ENCODE measurements around the gene TRERF1. TPM values are rescaled to one million over a fixed set of nuclear protein-coding genes. Genes with fewer than 3 reads are reported as not detected.
"Not testable (repeated sequence)": the region's sequence is repeated elsewhere in the genome, so short reads cannot be mapped to it uniquely, and the experiment has no call there.

TRERF1 gene
- total and polyA plus RNA-seq, 7 donors, result 0.21 to 0.99 (median 0.44) TPM

GRCh38 chr6:42195415-42195814 is 256.3 kb downstream of the TRERF1 start:
- 82 to 90% (median 84%) methylated on average over 4 of the region's 4 CpGs for WGBS, 3 donors
- H3K27ac ChIP-seq, result no peak overlapping the region
- H3K9me3 ChIP-seq, result no peaks in the 10 kb centered on the region
- DNase-seq (no peak), ATAC-seq (no peak)
- H3K4me3 ChIP-seq, result no peak overlapping the region
- H3K27me3 ChIP-seq (ENCODE audit: insufficient read depth in 3 of 3, low read length in 2 of 3), result no peaks in the 10 kb centered on the region
- no peaks in the 10 kb centered on the region for H3K36me3 ChIP-seq (ENCODE audit: insufficient read depth in 1 of 2, low read depth in 1 of 2)
- TF ChIP-seq, protein P1, sequence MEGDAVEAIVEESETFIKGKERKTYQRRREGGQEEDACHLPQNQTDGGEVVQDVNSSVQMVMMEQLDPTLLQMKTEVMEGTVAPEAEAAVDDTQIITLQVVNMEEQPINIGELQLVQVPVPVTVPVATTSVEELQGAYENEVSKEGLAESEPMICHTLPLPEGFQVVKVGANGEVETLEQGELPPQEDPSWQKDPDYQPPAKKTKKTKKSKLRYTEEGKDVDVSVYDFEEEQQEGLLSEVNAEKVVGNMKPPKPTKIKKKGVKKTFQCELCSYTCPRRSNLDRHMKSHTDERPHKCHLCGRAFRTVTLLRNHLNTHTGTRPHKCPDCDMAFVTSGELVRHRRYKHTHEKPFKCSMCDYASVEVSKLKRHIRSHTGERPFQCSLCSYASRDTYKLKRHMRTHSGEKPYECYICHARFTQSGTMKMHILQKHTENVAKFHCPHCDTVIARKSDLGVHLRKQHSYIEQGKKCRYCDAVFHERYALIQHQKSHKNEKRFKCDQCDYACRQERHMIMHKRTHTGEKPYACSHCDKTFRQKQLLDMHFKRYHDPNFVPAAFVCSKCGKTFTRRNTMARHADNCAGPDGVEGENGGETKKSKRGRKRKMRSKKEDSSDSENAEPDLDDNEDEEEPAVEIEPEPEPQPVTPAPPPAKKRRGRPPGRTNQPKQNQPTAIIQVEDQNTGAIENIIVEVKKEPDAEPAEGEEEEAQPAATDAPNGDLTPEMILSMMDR (IDR thresholded peaks at IDR 0.05), result no peak
- no peaks in the 10 kb centered on the region for H3K4me1 ChIP-seq
- intact Hi-C loops (cut with DNase I), result no loop called here

DNA sequence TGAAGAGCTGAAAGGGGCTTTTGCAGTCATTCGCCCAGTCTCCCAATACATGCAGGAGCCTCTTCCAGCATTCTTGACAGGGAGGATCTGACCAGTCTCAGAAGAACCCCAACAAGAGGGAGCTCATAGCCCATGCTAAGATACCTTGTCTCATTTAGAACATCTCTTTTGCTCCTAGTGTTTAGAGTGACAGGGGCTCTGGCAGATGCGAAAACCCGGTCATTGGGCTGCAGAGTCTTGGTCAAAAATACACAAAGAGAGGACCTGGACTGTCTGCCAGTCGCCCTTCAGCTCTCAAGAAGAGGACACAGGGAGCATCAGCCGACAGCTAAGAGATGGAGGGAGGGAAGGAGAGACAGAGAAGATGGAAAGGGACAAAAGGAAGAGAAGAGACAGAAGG is 257.7 kb downstream of the TRERF1 start:
- no peak overlapping the region for H3K27ac ChIP-seq
- no peak overlapping the region for H3K4me3 ChIP-seq
- no peaks in the 10 kb centered on the region for H3K4me1 ChIP-seq
- H3K9me3 ChIP-seq, result no peaks in the 10 kb centered on the region
- DNase-seq, result no peak
- no peaks in the 10 kb centered on the region for H3K36me3 ChIP-seq (ENCODE audit: insufficient read depth in 1 of 2, low read depth in 1 of 2)
- H3K27me3 ChIP-seq (ENCODE audit: insufficient read depth in 3 of 3, low read length in 2 of 3), result no peaks in the 10 kb centered on the region
- ATAC-seq, result no peak
- TF ChIP-seq, protein P1 (IDR thresholded peaks at IDR 0.05), result no peak
- 91 to 95% (median 92%) methylated on average over 5 of the region's 5 CpGs for WGBS, 3 donors
- intact Hi-C loops (cut with DNase I), result no loop called here

DNA sequence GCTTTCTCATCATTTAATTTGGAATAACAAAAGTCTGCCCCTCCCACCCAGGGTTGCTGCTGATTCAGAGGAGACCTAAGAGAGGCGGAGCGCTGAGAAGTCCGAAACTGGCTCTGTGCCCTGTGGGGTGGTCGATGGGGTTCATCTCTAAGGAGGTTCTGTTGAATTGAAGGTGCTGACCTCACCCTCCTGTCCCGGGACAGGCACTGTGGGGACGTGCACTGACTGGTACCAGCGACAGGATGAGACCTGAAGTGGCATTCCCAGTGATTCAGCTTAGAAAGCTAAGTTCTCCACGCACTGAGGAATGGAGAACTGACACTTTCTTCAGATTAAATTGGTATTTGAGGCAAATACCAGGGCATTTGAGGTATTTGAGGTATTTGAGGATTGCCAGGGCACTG is 258.2 kb downstream of the TRERF1 start:
- TF ChIP-seq, protein P1 (IDR thresholded peaks at IDR 0.05), result no peak
- Histone ChIP-seq H3K27me3 (ENCODE audit: insufficient read depth in 3 of 3, low read length in 2 of 3) (no peaks in the 10 kb centered on the region), H3K9me3 (no peaks in the 10 kb centered on the region), H3K27ac (no peak overlapping the region), H3K4me3 (no peak overlapping the region), H3K4me1 (no peaks in the 10 kb centered on the region), H3K36me3 (ENCODE audit: insufficient read depth in 1 of 2, low read depth in 1 of 2) (no peaks in the 10 kb centered on the region)
- intact Hi-C loops (cut with DNase I), result no loop called here
- no peak for DNase-seq
- no peak for ATAC-seq
- WGBS, 3 donors, result 46 to 59% (median 46%) methylated on average over 8 of the region's 8 CpGs

DNA sequence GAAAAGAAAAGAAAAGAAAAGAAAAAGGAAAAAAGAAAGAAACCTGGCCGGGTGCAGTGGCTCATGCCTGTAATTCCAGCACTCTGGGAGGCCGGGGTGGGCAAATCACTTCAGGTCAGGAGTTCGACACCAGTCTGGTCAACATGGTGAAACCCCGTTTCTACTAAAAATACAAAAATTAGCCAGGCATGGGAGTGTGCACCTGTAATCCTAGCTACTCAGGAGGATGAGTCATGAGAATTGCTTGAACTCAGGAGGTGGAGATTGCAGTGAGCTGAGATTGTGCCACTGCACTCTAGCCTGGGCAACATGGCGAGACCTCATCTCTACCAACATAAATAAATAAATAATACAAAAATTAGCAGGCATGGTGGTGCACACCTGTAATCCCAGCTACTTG is 259.3 kb downstream of the TRERF1 start:
- H3K4me3 ChIP-seq; H3K27me3 ChIP-seq (ENCODE audit: insufficient read depth in 3 of 3, low read length in 2 of 3); H3K4me1 ChIP-seq; intact Hi-C loops (cut with DNase I); DNase-seq; H3K36me3 ChIP-seq (ENCODE audit: insufficient read depth in 1 of 2, low read depth in 1 of 2); ATAC-seq; H3K9me3 ChIP-seq; H3K27ac ChIP-seq: not testable (repeated sequence)
- WGBS, 3 donors, result 90 to 95% (median 92%) methylated on average over 5 of the region's 5 CpGs

- Histone ChIP-seq H3K27ac (no peak overlapping the region), H3K27me3 (ENCODE audit: insufficient read depth in 3 of 3, low read length in 2 of 3) (no peaks in the 10 kb centered on the region), H3K36me3 (ENCODE audit: insufficient read depth in 1 of 2, low read depth in 1 of 2) (no peaks in the 10 kb centered on the region), H3K9me3 (no peaks in the 10 kb centered on the region), H3K4me1 (no peaks in the 10 kb centered on the region), H3K4me3 (no peak overlapping the region)
- TF ChIP-seq, protein P1 (IDR thresholded peaks at IDR 0.05), result no peak
- DNase-seq (no peak), ATAC-seq (no peak)
- intact Hi-C loops (cut with DNase I), result no loop called here
- WGBS, 3 donors, result 36 to 49% (median 38%) methylated on average over 5 of the region's 5 CpGs
Measured at GRCh38 chr6:42190554-42191183, 261.1 kb downstream of the TRERF1 start.
